ENCODE measurements around the gene CENPK.
"Not testable (repeated sequence)": the region's sequence is repeated elsewhere in the genome, so short reads cannot be mapped to it uniquely, and the experiment has no call there.

CENPK gene

GRCh38 chr5:65562731-65563701, at the start of gene CENPK, which contains the start of gene PPWD1:
Gene CENPK (minus strand): TSS chr5:65563168. CDS start chr5:65554907, 8,261 bp downstream.
Gene PPWD1 (plus strand): TSS chr5:65563296. CDS start chr5:65563311, 15 bp downstream.
- DNase-seq = peak; percentile 86

GRCh38 chr5:65612298-65612907, 49.4 kb upstream of the CENPK start:
- no peak for DNase-seq

GRCh38 chr5:65611524-65611923, 48.6 kb upstream of the CENPK start:
- no peak for DNase-seq

GRCh38 chr5:65601761-65602160, 38.8 kb upstream of the CENPK start:
- not testable (repeated sequence) for DNase-seq

- no peak for DNase-seq
These were observed 25.7 kb upstream of the CENPK start for GRCh38 chr5:65588694-65589093.

- DNase-seq = no peak
These were observed 14.2 kb upstream of the CENPK start for GRCh38 chr5:65577141-65577540.

- no peak for DNase-seq
These were observed 7.7 kb upstream of the CENPK start for GRCh38 chr5:65570598-65571226.

- no peak for DNase-seq
These were observed 3.5 kb upstream of the CENPK start for GRCh38 chr5:65566505-65566904.

GRCh38 chr5:65563777-65564176, 809 bp upstream of the CENPK start:
- DNase-seq = no peak

- DNase-seq = no peak
These were observed 6.2 kb downstream of the CENPK start for GRCh38 chr5:65556718-65557117.

GRCh38 chr5:65556181-65556580, 6.8 kb downstream of the CENPK start:
- DNase-seq = no peak

GRCh38 chr5:65555287-65555686, 7.7 kb downstream of the CENPK start:
- no peak for DNase-seq

GRCh38 chr5:65553941-65554340, 9.0 kb downstream of the CENPK start:
- no peak for DNase-seq

GRCh38 chr5:65548281-65548680, 14.7 kb downstream of the CENPK start:
- no peak for DNase-seq

GRCh38 chr5:65546141-65546540, 16.8 kb downstream of the CENPK start:
- DNase-seq = no peak

GRCh38 chr5:65544473-65544872, 18.5 kb downstream of the CENPK start:
- DNase-seq = no peak

- no peak for DNase-seq
These were observed 23.1 kb downstream of the CENPK start for GRCh38 chr5:65539827-65540226.

- DNase-seq = no peak
These were observed 27.4 kb downstream of the CENPK start for GRCh38 chr5:65535529-65535987.

GRCh38 chr5:65530904-65531303, 32.1 kb downstream of the CENPK start:
- no peak for DNase-seq

GRCh38 chr5:65525726-65526125, 37.2 kb downstream of the CENPK start:
- DNase-seq = no peak

GRCh38 chr5:65512170-65512937, 50.6 kb downstream of the CENPK start:
- no peak for DNase-seq

GRCh38 chr5:65508978-65509377, 54.0 kb downstream of the CENPK start:
- no peak for DNase-seq

GRCh38 chr5:65506961-65507360, 56.0 kb downstream of the CENPK start:
- DNase-seq = peak; percentile 33

All from NCI-H446 treated with DMSO at 0.1 percent for 48 hours (cell line).